ENCODE results near the gene ARL14EPL.

Gene ARL14EPL

GRCh38 chr5:116032991-116033390 lies 719 bp downstream of the ARL14EPL start:
- Histone ChIP-seq H3K36me3 (ENCODE audit: insufficient read depth, low read length) (no peaks in the 10 kb centered on the region), H3K9ac (ENCODE audit: low read depth, low read length) (no peak overlapping the region), H3K9me3 (ENCODE audit: control insufficient read depth, insufficient read depth, low read length) (no peaks in the 10 kb centered on the region), H3K4me1 (ENCODE audit: insufficient read depth, low read length) (no peaks in the 10 kb centered on the region; the same call in 1 of the 2 replicates)

- H3K4me1 ChIP-seq (ENCODE audit: insufficient read depth, low read length) = no peaks in the 10 kb centered on the region; the same call in 1 of the 2 replicates
- H3K9me3 ChIP-seq (ENCODE audit: control insufficient read depth, insufficient read depth, low read length) = no peaks in the 10 kb centered on the region
- no peak overlapping the region for H3K9ac ChIP-seq (ENCODE audit: low read depth, low read length)
- H3K36me3 ChIP-seq (ENCODE audit: insufficient read depth, low read length) = no peaks in the 10 kb centered on the region
Observed at GRCh38 chr5:116035123-116035522, 2.9 kb downstream of the ARL14EPL start.

DNA sequence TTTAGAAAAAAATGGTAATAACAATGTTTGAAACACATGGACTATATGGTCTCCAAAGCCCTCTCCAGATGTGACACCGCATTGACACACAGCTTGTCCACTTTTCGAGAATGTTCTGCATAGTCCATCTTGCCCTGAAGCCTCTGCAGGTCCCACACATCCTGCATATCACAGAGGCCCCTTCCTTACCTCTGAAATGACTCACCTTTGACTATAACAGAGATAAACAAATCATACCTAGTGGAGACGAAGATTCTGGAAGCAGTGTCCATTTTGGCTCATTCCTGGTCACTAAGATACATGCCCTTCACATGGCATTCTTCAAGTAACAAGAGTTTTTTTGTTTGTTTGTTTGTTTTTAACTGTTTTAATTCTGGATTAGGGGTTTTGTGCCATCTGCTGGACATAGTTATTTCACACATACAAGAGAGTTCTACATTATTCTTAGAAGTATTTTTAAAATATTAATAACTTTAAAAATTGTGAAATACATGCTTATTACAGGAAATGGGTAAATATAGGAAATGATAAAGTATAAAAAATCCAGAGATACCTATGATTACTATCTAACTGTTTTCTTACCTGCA lies 5.1 kb downstream of the ARL14EPL start:
- no peaks in the 10 kb centered on the region for H3K9me3 ChIP-seq (ENCODE audit: control insufficient read depth, insufficient read depth, low read length)
- no peaks in the 10 kb centered on the region; the same call in 1 of the 2 replicates for H3K4me1 ChIP-seq (ENCODE audit: insufficient read depth, low read length)
- H3K9ac ChIP-seq (ENCODE audit: low read depth, low read length) = no peak overlapping the region

GRCh38 chr5:116038817-116039216 lies 6.5 kb downstream of the ARL14EPL start:
- Histone ChIP-seq H3K9ac (ENCODE audit: low read depth, low read length) (no peak overlapping the region), H3K36me3 (ENCODE audit: insufficient read depth, low read length) (no peaks in the 10 kb centered on the region), H3K9me3 (ENCODE audit: control insufficient read depth, insufficient read depth, low read length) (no peaks in the 10 kb centered on the region), H3K4me1 (ENCODE audit: insufficient read depth, low read length) (no peaks in the 10 kb centered on the region; the same call in 1 of the 2 replicates)

More for the DNA sequence above, 5.1 kb downstream of the ARL14EPL start:
- H3K36me3 ChIP-seq (ENCODE audit: insufficient read depth, low read length) = no peaks in the 10 kb centered on the region

DNA sequence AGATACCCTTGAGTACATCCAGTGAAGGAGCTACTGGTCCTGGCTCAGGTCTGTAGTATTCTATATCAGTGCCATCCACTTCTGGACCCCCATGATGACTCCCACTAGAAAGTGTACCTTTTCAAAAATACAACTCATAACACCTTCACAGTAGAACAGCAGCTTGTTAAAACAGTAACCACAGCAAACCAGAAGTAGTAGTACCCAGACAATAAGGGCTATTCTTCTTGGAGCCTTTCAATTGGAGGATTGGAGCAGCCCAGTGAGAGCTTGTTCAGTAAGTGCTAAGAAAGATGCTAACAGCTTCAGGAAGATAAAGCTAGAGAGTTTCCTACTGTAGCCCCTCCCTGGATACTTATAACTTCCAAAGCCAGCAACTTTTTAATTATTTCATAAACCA lies 10.1 kb downstream of the ARL14EPL start:
- Histone ChIP-seq H3K4me1 (ENCODE audit: insufficient read depth, low read length) (no peaks in the 10 kb centered on the region; the same call in 1 of the 2 replicates), H3K9me3 (ENCODE audit: control insufficient read depth, insufficient read depth, low read length) (no peaks in the 10 kb centered on the region), H3K9ac (ENCODE audit: low read depth, low read length) (no peak overlapping the region), H3K36me3 (ENCODE audit: insufficient read depth, low read length) (no peaks in the 10 kb centered on the region)

- no peaks in the 10 kb centered on the region for H3K4me1 ChIP-seq (ENCODE audit: insufficient read depth, low read length)
Observed at GRCh38 chr5:116044073-116044472, 11.8 kb downstream of the ARL14EPL start.

GRCh38 chr5:116045821-116046220 lies 13.5 kb downstream of the ARL14EPL start:
- Histone ChIP-seq H3K4me1 (ENCODE audit: insufficient read depth, low read length) (no peaks in the 10 kb centered on the region), H3K9ac (ENCODE audit: low read depth, low read length) (no peak overlapping the region), H3K9me3 (ENCODE audit: control insufficient read depth, insufficient read depth, low read length) (no peaks in the 10 kb centered on the region), H3K36me3 (ENCODE audit: insufficient read depth, low read length) (no peaks in the 10 kb centered on the region)

More at GRCh38 chr5:116044073-116044472, 11.8 kb downstream of the ARL14EPL start:
- Histone ChIP-seq H3K36me3 (ENCODE audit: insufficient read depth, low read length) (no peaks in the 10 kb centered on the region), H3K9me3 (ENCODE audit: control insufficient read depth, insufficient read depth, low read length) (no peaks in the 10 kb centered on the region), H3K9ac (ENCODE audit: low read depth, low read length) (no peak overlapping the region)

- Histone ChIP-seq H3K36me3 (ENCODE audit: insufficient read depth, low read length) (no peaks in the 10 kb centered on the region), H3K9me3 (ENCODE audit: control insufficient read depth, insufficient read depth, low read length) (no peaks in the 10 kb centered on the region), H3K9ac (ENCODE audit: low read depth, low read length) (no peak overlapping the region), H3K4me1 (ENCODE audit: insufficient read depth, low read length) (no peaks in the 10 kb centered on the region)
Observed at GRCh38 chr5:116046261-116046660, 14.0 kb downstream of the ARL14EPL start.

DNA sequence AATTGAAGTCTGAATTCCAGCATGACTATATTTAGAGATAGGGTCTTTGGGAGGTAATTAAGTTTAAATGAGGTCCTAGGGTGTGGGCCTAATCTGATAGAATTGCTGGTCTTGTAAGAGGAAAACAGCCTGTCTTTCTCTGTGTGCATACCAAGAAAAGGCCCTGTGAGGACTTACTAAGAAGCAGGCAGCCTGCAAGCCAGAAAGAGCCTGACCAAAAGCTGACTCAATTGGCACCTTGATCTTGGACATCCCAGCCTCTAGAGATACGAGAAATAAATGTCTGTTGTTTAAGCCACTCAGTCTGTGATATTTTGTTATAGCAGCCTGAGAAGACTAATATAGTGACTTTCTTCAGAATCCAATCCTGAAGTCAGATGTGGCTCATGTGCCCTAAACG lies 14.6 kb downstream of the ARL14EPL start:
- no peaks in the 10 kb centered on the region for H3K9me3 ChIP-seq (ENCODE audit: control insufficient read depth, insufficient read depth, low read length)
- H3K9ac ChIP-seq (ENCODE audit: low read depth, low read length) = no peak overlapping the region
- H3K36me3 ChIP-seq (ENCODE audit: insufficient read depth, low read length) = no peaks in the 10 kb centered on the region
- no peaks in the 10 kb centered on the region for H3K4me1 ChIP-seq (ENCODE audit: insufficient read depth, low read length)

DNA sequence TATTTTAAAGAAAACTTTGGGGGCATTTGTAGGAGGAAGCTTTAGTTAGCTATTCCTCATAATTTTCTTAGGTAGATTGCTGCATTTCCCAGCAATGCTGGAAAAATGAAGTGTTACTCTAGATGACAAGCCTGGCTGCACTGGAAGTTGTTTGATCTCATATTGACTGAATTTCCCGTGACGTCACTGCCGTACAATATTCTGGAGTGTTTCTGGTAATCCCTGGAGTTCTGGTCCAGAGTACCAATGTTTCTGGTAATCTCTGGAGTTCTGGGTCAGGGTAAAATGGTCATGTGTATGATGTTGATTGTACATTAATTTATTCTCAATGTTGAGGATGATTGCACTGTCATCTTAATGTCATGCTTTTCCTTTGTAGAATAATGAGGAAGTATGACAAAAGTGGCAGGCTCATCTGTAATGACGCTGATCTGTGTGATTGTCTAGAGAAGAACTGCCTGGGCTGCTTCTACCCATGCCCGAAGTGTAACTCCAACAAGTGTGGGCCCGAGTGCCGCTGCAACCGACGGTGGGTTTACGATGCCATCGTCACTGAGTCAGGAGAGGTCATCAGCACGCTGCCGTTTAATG lies 26.2 kb downstream of the ARL14EPL start:
- H3K9me3 ChIP-seq (ENCODE audit: control insufficient read depth, insufficient read depth, low read length) = no peaks in the 10 kb centered on the region
- H3K36me3 ChIP-seq (ENCODE audit: insufficient read depth, low read length) = no peaks in the 10 kb centered on the region
- no peaks in the 10 kb centered on the region for H3K4me1 ChIP-seq (ENCODE audit: insufficient read depth, low read length)
- no peak overlapping the region for H3K9ac ChIP-seq (ENCODE audit: low read depth, low read length)

DNA sequence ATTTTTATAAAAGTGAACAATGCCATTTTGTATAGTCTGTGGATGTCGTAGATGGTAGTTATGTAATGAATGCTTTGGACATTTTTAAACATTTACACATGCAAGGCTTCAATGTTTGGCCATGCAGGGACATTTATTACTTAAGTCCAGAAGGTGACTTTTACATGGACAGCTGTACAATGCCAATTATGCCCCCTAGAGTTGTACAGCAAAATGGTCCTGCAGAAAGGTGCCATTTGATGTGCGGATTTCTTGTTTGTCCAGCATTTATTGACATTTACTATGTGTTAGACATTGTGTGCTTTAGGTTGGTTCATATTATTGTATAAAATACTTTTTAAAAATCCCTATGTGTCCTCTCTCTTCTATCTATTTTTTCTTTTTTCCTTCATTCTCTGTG lies 30.1 kb downstream of the ARL14EPL start:
- no peaks in the 10 kb centered on the region for H3K36me3 ChIP-seq (ENCODE audit: insufficient read depth, low read length)
- H3K9ac ChIP-seq (ENCODE audit: low read depth, low read length) = no peak overlapping the region
- no peaks in the 10 kb centered on the region for H3K9me3 ChIP-seq (ENCODE audit: control insufficient read depth, insufficient read depth, low read length)

DNA sequence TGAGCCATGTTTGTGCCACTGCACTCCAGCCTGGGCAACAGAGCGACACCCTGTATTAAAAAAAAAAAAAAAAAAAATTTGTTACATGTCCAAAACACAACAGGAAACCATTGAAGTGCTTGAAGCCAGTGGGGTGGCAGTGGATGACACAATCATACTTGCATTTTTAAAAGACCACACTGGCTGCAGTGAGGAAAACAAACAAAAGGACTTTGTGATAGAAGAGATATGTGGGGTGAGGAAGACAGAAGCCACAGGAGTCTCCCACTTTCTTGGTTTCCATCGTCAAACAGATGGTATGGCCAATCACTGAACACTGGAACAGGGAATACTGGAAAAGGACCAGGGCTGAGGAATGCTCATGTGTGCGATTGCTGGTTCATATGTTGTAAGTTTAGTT lies 31.7 kb downstream of the ARL14EPL start:
- Histone ChIP-seq H3K36me3 (ENCODE audit: insufficient read depth, low read length) (no peaks in the 10 kb centered on the region), H3K4me1 (ENCODE audit: insufficient read depth, low read length) (no peaks in the 10 kb centered on the region), H3K9me3 (ENCODE audit: control insufficient read depth, insufficient read depth, low read length) (no peaks in the 10 kb centered on the region), H3K9ac (ENCODE audit: low read depth, low read length) (no peak overlapping the region)

More for the DNA sequence above, 30.1 kb downstream of the ARL14EPL start:
- H3K4me1 ChIP-seq (ENCODE audit: insufficient read depth, low read length) = no peaks in the 10 kb centered on the region

DNA sequence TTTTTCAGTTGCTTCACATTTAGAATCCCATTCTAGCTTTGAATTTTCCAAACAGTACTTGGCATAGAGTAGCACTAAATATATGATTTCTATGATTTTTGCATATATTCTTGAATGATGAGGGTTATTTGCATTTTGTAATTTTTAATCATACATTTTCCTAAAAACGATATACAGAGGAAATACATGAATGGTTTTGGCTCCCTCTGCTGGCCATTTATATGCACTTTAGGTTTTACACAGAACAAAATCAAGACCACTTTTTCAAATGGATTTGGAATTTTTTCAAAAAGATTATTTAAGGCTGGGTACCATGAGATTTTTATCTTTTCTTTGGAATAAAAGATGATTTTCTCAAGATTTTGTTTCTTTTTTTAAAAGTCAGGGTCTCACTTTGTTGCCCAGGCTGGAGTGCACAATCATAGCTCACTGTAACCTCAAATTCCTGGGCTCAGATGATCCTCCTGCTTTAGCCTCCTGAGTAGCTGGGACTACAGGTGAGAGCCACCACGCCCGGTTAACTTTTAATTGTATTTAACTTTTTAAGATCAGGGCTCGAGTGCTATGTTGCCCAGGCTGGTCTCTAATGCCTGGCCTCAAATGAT lies 35.9 kb downstream of the ARL14EPL start:
- H3K4me1 ChIP-seq (ENCODE audit: insufficient read depth, low read length) = no peaks in the 10 kb centered on the region; the same call in 1 of the 2 replicates
- H3K9ac ChIP-seq (ENCODE audit: low read depth, low read length) = no peak overlapping the region
- no peaks in the 10 kb centered on the region for H3K9me3 ChIP-seq (ENCODE audit: control insufficient read depth, insufficient read depth, low read length)
- H3K36me3 ChIP-seq (ENCODE audit: insufficient read depth, low read length) = no peaks in the 10 kb centered on the region

DNA sequence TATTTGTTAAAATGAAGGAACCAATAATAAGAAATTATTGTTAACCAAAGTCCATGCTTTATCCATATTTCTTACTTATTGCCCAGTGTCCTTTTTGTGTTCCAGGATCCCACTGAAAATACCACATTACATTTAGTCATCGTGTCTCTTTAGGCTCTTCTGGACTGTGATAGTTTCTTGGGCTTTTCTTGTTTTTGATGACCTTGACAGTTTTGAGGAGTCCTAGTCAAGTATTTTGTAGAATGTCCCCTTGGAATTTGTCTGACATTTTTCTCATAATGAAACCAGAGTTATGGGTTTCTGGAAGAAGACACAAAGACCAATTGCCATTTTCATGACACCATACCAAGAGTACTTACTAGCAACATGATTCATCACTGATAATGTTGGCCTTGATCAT lies 38.9 kb downstream of the ARL14EPL start:
- Histone ChIP-seq H3K4me1 (ENCODE audit: insufficient read depth, low read length) (no peaks in the 10 kb centered on the region; the same call in 1 of the 2 replicates), H3K9me3 (ENCODE audit: control insufficient read depth, insufficient read depth, low read length) (no peaks in the 10 kb centered on the region), H3K9ac (ENCODE audit: low read depth, low read length) (no peak overlapping the region), H3K36me3 (ENCODE audit: insufficient read depth, low read length) (no peaks in the 10 kb centered on the region)

Measured in ES-I3 (cell line).